Neural progenitor cell (in vitro differentiated cells): ENCODE data around the gene OTOP2.

Source experiments
- EZH2 ChIP-seq: fragments of 200-600 bp; sonication (generic); IDR thresholded peaks from 2 replicates; pipeline ENCODE4 v1.6.1; 2017; ENCODE audit warnings: antibody characterized with exemption, mild to moderate bottlenecking, moderate library complexity
- EZH2phosphoT487 ChIP-seq: fragments of 200-600 bp; sonication (generic); IDR thresholded peaks from 2 replicates; pipeline ENCODE4 v1.6.1; 2017; ENCODE audit warnings: antibody characterized with exemption
- TF ChIP-seq, protein P1 (sequence below): fragments of 200-600 bp; sonication (generic); IDR thresholded peaks from 2 replicates; pipeline ENCODE4 v1.5.1; 2017; ENCODE audit warnings: antibody characterized with exemption, mild to moderate bottlenecking

GRCh38 chr17:74875977-74876593 lies 48.0 kb upstream of the OTOP2 start:
- TF ChIP-seq EZH2 = no peak
- TF ChIP-seq, protein P1, sequence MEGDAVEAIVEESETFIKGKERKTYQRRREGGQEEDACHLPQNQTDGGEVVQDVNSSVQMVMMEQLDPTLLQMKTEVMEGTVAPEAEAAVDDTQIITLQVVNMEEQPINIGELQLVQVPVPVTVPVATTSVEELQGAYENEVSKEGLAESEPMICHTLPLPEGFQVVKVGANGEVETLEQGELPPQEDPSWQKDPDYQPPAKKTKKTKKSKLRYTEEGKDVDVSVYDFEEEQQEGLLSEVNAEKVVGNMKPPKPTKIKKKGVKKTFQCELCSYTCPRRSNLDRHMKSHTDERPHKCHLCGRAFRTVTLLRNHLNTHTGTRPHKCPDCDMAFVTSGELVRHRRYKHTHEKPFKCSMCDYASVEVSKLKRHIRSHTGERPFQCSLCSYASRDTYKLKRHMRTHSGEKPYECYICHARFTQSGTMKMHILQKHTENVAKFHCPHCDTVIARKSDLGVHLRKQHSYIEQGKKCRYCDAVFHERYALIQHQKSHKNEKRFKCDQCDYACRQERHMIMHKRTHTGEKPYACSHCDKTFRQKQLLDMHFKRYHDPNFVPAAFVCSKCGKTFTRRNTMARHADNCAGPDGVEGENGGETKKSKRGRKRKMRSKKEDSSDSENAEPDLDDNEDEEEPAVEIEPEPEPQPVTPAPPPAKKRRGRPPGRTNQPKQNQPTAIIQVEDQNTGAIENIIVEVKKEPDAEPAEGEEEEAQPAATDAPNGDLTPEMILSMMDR = no peak
- TF ChIP-seq EZH2phosphoT487 = no peak
